ENCODE measurements around the gene PSD2. TPM values are rescaled to one million over a fixed set of nuclear protein-coding genes. Genes with fewer than 3 reads are reported as not detected.

PSD2 gene
- not detected for total RNA-seq
- long read RNA-seq = 0 reads

DNA sequence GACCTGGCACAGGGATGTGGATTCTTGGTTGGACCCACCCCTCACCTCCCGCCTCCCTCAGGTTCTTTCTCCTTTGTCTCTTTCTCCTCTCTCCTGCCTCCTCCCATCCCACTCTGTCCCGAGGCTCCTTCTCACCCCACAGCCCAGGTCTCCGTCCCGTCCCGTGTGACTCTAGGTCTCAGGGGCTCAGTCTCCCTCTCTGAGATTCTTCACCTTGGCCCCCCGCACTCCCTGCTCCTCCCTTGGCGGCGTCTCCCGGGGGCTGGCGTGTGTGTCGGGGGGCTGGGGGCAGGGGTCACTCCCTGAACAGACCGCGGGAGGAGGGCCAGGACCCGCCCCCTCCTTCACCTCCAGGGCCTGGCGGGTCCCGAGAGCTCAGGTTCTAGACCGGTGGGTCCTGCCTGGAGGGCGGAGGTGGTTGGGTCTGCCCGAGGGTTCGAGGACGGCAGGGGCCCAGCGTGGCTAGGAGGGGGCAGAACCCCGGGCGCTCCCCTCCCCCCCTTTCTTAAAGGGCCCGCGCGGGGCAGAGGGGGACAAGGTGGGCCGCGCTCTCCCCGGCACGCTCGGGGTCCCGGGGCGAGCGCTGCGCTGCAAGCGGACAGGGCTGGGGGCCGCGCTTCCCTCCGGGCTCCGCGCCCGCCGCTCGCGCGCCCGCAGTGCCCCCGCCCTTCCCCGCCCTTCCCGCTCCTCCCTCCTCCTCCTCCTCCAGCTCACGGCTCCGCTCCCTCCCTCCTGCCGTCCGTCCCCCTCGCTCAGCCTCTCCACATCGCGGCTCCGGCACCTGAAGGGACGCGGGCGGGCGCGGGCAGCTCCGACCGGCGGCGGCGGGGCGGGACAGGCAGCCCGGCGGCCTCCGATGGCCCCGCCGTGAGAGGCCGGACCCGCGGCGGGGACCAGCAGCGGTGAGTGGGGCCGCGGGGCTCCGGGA, at the start of gene PSD2:
Gene PSD2 (plus strand): TSS at position 735 of the 928 bp plus-strand sequence. CDS start 13,633 bp downstream, outside the sequence.
- ATAC-seq = no peak

DNA sequence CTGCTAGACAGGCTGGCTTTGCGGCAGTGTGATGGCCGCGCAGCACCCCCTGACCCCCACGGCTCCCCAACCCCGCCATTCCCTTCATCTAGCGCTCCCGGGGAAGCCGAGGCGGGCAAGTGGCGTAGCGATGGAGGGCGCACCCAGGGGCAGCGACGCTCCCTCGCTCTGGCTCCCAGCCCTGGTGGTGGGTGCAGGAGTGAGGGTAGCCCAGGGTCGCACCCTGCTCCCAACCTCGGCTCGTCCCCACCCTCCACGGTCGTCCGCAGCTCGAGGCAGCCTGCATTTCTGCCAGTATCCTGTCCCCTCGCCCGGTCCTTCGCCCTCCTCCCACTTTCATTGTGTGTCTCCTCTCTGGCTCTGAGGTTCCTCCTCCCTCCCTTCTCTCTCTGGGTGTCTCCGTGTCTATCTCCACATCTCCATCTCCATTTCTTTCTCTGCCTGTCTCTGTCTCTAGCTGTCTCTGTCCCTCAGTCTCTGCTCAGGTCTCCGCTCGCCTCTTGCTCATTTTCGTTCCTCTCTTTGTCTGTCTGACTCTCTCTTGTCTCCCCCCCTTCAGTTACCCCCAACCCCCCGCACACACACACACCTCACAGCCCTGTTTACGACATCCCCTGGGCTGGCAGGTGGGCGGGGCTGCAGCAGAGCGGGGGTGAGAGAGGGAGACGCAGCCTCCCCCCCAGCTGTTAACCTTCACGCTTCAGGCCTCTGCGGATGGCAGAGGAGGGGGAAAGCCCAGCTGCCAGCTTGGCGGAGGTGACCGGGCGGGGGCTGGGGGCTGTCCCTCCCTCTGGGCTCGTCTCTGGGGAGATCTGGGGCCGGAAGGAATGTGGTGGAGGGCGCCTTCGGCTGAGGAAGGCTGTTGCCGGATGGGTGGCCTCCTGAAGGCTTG, 48.7 kb upstream of the PSD2 start:
- ATAC-seq (no peak), DNase-seq (ENCODE audit: missing footprints) (no peak)
- intact Hi-C loops (cut with DNase I) = no loop called here

More for the DNA sequence above, at the start of gene PSD2:
- no peak for DNase-seq (ENCODE audit: missing footprints)
- intact Hi-C loops (cut with DNase I) = no loop called here

DNA sequence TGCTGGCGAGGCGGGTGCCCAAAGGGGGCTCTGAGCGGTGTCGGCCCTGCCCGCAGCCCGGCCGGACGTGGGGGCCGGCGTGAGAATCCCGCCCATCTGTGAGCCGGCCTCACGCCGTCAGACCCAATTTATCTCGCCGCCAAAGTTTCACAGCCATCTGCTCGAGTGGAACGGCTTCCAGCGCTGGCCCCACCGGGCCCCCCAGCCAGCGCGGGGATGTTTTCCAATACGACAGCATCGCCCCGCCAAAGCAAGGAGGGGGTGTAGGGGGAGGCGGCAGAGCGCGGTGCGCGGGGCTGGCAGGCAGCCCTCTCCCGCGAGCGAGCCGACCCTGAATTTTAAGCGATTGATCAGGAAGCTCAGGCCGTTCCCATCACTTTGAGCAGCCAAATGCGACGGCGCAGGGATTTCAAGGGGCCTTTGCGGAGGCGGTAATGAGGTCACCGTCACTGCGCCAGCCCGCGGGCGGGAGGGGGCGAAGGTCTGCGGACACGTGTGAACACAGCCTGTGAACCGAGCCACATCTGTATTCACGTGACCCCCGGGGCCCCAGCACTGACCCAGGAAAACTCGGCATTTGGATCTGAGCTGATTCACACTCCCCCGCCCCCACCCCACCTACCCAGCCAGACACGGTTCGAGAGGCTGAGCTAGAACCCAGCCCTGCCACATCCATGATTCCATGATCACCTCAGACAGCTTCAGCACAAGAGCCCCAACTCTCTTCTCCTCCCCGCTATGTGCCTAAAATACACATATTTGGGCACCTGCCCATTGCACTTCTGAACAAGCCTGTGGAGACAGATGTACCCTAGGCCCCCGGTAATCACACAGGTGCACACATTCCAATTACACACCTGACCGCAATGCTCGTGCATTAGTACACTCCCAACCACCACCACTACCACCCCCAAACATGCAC, 47.8 kb upstream of the PSD2 start:
- DNase-seq (ENCODE audit: missing footprints) = peak; percentile 69
- intact Hi-C loops (cut with DNase I) = no loop called here
- ATAC-seq = peak; percentile 33

DNA sequence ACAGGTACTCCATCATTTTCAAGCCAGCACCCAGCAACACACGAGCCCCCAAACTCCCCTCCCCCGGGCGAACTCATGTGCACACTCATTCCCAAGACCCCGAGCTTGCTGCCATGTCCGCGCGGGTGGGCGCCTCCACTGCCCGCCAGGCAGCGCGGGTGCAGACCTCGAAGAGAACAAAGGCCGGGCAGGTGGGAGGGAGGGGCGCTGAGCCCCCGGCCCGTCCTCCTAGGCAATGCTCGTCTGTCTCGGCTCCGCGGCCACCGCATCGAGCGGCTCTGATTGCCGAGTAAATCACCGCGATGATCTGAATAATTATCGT, 47.1 kb upstream of the PSD2 start:
- intact Hi-C loops (cut with DNase I) = no loop called here
- DNase-seq (ENCODE audit: missing footprints) (peak; percentile 57), ATAC-seq (no peak)

DNA sequence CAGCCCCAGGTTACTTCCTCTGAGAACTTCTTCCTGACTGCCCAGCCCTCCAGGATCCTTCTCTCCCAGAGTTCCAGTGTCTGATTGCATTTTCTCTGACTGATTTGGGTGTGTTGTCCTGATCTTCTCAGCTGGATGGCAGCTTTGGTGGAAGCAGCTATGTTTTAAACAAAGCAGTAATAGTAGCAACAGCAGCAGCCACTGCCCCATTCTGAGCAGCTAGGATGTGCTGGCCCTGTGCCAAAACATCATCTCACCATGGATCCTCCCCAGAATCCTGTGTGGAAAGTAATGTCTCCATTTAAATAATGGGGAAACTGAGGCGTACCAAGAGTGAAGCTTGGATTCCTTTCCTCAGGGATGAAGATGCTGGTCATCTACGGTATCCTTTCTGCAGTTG, 46.4 kb upstream of the PSD2 start:
- DNase-seq (ENCODE audit: missing footprints) (no peak), ATAC-seq (no peak)
- intact Hi-C loops (cut with DNase I) = no loop called here

GRCh38 chr5:139751236-139751635, 44.4 kb upstream of the PSD2 start:
- intact Hi-C loops (cut with DNase I) = no loop called here
- DNase-seq (ENCODE audit: missing footprints) = no peak

DNA sequence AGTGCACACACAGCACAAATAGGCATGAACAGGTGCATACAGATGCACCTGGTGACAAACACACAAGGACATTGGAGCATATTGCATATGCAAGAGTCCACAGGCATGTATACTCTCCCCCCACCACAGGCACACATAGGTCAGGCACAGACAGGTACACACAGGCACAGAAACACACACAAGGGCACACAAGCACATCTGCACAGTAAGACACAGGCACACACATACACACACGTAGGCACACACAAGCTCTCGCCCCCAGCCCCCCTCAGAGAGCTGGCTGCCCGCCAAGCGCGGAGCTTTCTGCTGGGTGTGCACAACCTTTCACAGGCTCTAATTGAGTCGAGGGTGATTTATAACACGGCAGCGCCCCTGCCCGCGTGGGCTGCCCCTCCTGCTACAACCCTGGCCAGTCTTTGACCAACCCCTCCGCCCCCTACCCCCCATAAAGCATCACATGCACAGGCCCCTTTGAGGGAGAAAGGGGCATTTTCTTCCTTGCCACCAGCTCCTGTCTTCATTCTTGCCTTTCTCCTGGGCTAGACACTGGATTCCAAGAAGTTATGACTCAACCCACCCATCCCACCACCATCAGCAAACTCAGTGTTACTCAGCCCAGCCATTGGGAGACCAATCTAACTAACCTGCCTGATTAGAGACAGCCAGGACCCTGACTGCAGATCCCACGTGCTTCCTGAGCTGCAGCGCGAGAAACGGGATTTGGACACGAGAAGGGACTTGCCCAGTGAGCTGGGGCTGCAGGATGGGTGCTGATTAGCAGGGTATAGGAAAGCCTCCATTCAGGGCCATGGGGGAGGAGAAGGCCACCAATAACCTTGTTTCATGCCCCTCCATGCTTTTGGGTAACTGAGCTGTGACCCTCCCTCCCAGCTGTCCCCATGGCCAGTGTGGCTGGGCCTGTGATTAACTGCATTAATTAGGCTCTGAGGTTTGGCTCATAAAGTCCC, 42.8 kb upstream of the PSD2 start:
- ATAC-seq = no peak
- intact Hi-C loops (cut with DNase I) = no loop called here

More at GRCh38 chr5:139751236-139751635, 44.4 kb upstream of the PSD2 start:
- ATAC-seq = no peak

GRCh38 chr5:139755892-139756671, 39.5 kb upstream of the PSD2 start:
- intact Hi-C loops (cut with DNase I) = no loop called here
- ATAC-seq (no peak), DNase-seq (ENCODE audit: missing footprints) (peak; percentile 49)

More for the DNA sequence above, 42.8 kb upstream of the PSD2 start:
- no peak for DNase-seq (ENCODE audit: missing footprints)

- ATAC-seq (no peak), DNase-seq (ENCODE audit: missing footprints) (no peak)
- intact Hi-C loops (cut with DNase I) = no loop called here
Observed at GRCh38 chr5:139756971-139757370, 38.6 kb upstream of the PSD2 start.

DNA sequence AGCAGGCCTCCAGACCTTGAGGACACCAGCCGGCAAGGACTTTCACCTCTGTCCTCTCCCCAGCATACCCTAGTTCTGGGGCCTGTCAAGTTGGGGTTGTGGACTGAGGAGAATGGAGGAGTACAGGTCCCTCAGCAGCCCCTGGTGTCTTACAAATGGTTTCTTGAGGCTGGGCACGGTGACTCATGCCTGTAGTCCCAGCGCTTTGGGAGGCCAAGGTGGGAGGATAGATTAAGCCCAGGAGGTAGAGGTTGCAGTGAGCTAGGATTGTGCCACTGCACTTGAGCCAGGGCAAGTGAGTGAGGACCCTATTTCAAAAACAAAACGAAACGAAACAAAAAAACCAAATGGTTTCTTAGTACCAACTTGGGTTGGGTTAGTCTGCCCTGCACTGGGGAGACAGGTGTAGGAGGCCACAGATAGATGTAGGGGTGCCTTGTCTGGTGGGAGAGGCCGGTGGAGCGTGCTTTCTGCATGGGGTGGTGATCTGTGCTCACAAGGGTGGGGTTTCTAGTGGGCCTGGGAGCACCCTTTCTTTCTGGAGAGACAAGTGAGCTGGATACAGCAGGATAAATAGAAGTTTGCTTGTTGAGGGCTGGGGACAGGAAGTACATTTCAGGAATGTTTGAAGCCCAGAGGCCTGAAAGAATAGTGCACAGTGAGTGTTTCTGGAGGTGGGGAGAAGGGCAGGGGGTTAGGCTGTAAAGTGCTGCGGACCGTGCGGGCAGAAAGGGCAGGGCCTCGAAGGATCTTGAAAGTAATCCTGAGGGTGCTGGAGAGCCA, 37.7 kb upstream of the PSD2 start:
- DNase-seq (ENCODE audit: missing footprints) (no peak), ATAC-seq (no peak)
- intact Hi-C loops (cut with DNase I) = no loop called here

GRCh38 chr5:139758510-139759075, 37.0 kb upstream of the PSD2 start:
- no peak for DNase-seq (ENCODE audit: missing footprints)
- ATAC-seq = no peak
- intact Hi-C loops (cut with DNase I) = no loop called here

DNA sequence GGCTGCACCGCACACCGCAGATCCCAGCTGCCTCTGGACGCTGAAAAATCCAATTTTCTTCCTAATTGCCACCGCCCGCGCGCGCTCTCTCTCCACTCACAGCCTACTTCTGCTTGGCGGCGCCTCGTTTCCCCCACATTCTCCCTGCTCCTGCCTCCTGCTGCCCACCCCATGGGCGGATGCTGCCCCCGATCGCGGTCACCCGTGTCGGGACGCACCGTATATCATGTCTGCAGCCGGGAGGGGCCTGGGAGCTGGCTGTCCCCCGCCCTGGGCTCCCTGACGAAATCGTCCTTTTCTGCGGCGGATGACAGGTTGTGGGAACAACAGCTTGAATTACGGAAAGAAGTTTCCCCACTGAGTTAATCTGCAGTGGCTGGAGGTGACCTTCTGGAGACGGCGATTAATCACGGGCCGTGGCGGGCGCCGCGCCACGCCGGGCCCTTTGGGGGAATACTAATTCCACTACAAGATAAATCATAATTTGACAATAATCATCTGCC, 36.3 kb upstream of the PSD2 start:
- DNase-seq (ENCODE audit: missing footprints) (no peak), ATAC-seq (no peak)
- intact Hi-C loops (cut with DNase I) = no loop called here

- DNase-seq (ENCODE audit: missing footprints) (no peak), ATAC-seq (no peak)
- intact Hi-C loops (cut with DNase I) = no loop called here
Observed at GRCh38 chr5:139760066-139761056, 35.2 kb upstream of the PSD2 start.

- DNase-seq (ENCODE audit: missing footprints) (no peak), ATAC-seq (no peak)
- intact Hi-C loops (cut with DNase I) = no loop called here
Observed at GRCh38 chr5:139761057-139761450, 34.6 kb upstream of the PSD2 start.

- intact Hi-C loops (cut with DNase I) = no loop called here
- DNase-seq (ENCODE audit: missing footprints) (no peak), ATAC-seq (no peak)
Observed at GRCh38 chr5:139761501-139761900, 34.1 kb upstream of the PSD2 start.
